ENCODE data around the gene MEOX1.
A peak's percentile ranks its signal among the peaks of the same experiment; 100 is the strongest.

MEOX1 gene

GRCh38 chr17:43631429-43631828 lies 30.3 kb downstream of the MEOX1 start:
- no peak for TF ChIP-seq CTCF (IDR thresholded peaks at IDR 0.05; ENCODE audit: low read depth, low read length)
- Histone ChIP-seq H3K4me3 (ENCODE audit: low read depth, low read length) (no peak overlapping the region), H3K9me3 (ENCODE audit: severe bottlenecking) (no peaks in the 10 kb centered on the region), H3K27ac (no peak overlapping the region), H3K27me3 (ENCODE audit: insufficient read depth, low read depth, severe bottlenecking) (no peaks in the 10 kb centered on the region), H3K36me3 (no peaks in the 10 kb centered on the region)
- no peak for DNase-seq

GRCh38 chr17:43628089-43628650 lies 33.6 kb downstream of the MEOX1 start:
- no peak for TF ChIP-seq CTCF (IDR thresholded peaks at IDR 0.05; ENCODE audit: low read depth, low read length)
- H3K4me3 ChIP-seq (ENCODE audit: low read depth, low read length): no peak overlapping the region
- H3K36me3 ChIP-seq: no peaks in the 10 kb centered on the region
- H3K27me3 ChIP-seq (ENCODE audit: insufficient read depth, low read depth, severe bottlenecking): no peaks in the 10 kb centered on the region
- no peak for DNase-seq
- H3K27ac ChIP-seq: peak overlapping the region; percentile 34; the same call in 1 of the 2 replicates
- no peaks in the 10 kb centered on the region for H3K9me3 ChIP-seq (ENCODE audit: severe bottlenecking)

GRCh38 chr17:43627653-43628052 lies 34.1 kb downstream of the MEOX1 start:
- Histone ChIP-seq H3K27me3 (ENCODE audit: insufficient read depth, low read depth, severe bottlenecking) (no peaks in the 10 kb centered on the region), H3K36me3 (no peaks in the 10 kb centered on the region), H3K9me3 (ENCODE audit: severe bottlenecking) (no peaks in the 10 kb centered on the region), H3K27ac (no peak overlapping the region; the same call in 1 of the 2 replicates), H3K4me3 (ENCODE audit: low read depth, low read length) (no peak overlapping the region)
- no peak for DNase-seq
- TF ChIP-seq CTCF (IDR thresholded peaks at IDR 0.05; ENCODE audit: low read depth, low read length): no peak

GRCh38 chr17:43626023-43626422 lies 35.7 kb downstream of the MEOX1 start:
- no peak for TF ChIP-seq CTCF (IDR thresholded peaks at IDR 0.05; ENCODE audit: low read depth, low read length)
- no peaks in the 10 kb centered on the region for H3K36me3 ChIP-seq
- DNase-seq: no peak
- no peaks in the 10 kb centered on the region for H3K9me3 ChIP-seq (ENCODE audit: severe bottlenecking)
- no peaks in the 10 kb centered on the region for H3K27me3 ChIP-seq (ENCODE audit: insufficient read depth, low read depth, severe bottlenecking)
- H3K27ac ChIP-seq: no peak overlapping the region
- no peak overlapping the region for H3K4me3 ChIP-seq (ENCODE audit: low read depth, low read length)

- no peak for TF ChIP-seq CTCF (IDR thresholded peaks at IDR 0.05; ENCODE audit: low read depth, low read length)
- H3K4me3 ChIP-seq (ENCODE audit: low read depth, low read length): no peak overlapping the region
- no peaks in the 10 kb centered on the region for H3K36me3 ChIP-seq
- no peaks in the 10 kb centered on the region for H3K9me3 ChIP-seq (ENCODE audit: severe bottlenecking)
- no peak for DNase-seq
- H3K27ac ChIP-seq: no peak overlapping the region
- no peaks in the 10 kb centered on the region for H3K27me3 ChIP-seq (ENCODE audit: insufficient read depth, low read depth, severe bottlenecking)
Measured at GRCh38 chr17:43625606-43626005, 36.1 kb downstream of the MEOX1 start.

- H3K9me3 ChIP-seq (ENCODE audit: severe bottlenecking): no peaks in the 10 kb centered on the region
- no peak for DNase-seq
- no peaks in the 10 kb centered on the region for H3K36me3 ChIP-seq
- TF ChIP-seq CTCF (IDR thresholded peaks at IDR 0.05; ENCODE audit: low read depth, low read length): no peak
- no peak overlapping the region for H3K27ac ChIP-seq
- H3K4me3 ChIP-seq (ENCODE audit: low read depth, low read length): no peak overlapping the region
- no peaks in the 10 kb centered on the region for H3K27me3 ChIP-seq (ENCODE audit: insufficient read depth, low read depth, severe bottlenecking)
Measured at GRCh38 chr17:43620581-43620980, 41.1 kb downstream of the MEOX1 start.
